HG02973 (cell line): ENCODE data around the gene SIK2.

Source experiments
- ATAC-seq: cut with Tn5 transposase; IDR thresholded peaks from one replicate; pipeline ENCODE4 v1.9.1; 2021; ENCODE audit warnings: moderate library complexity; ENCODE audit not compliant: unreplicated experiment

SIK2 gene

GRCh38 chr11:111601979-111602864 lies at the start of gene SIK2:
Gene SIK2 (plus strand): TSS chr11:111602449. CDS start chr11:111602564, 115 bp downstream.
- peak; percentile 83 for ATAC-seq

GRCh38 chr11:111554532-111554931 lies 47.7 kb upstream of the SIK2 start:
- ATAC-seq: no peak

GRCh38 chr11:111555255-111555654 lies 47.0 kb upstream of the SIK2 start:
- ATAC-seq: no peak

GRCh38 chr11:111557425-111558111 lies 44.7 kb upstream of the SIK2 start:
- no peak for ATAC-seq

- no peak for ATAC-seq
Measured at GRCh38 chr11:111559800-111560464, 42.3 kb upstream of the SIK2 start.

GRCh38 chr11:111560800-111561199 lies 41.4 kb upstream of the SIK2 start:
- ATAC-seq: no peak

- ATAC-seq: no peak
Measured at GRCh38 chr11:111561306-111561705, 40.9 kb upstream of the SIK2 start.

GRCh38 chr11:111561791-111562325 lies 40.4 kb upstream of the SIK2 start:
- ATAC-seq: no peak

- ATAC-seq: no peak
Measured at GRCh38 chr11:111562692-111563389, 39.4 kb upstream of the SIK2 start.

GRCh38 chr11:111565114-111565720 lies 37.0 kb upstream of the SIK2 start:
- ATAC-seq: no peak

GRCh38 chr11:111566324-111566723 lies 35.9 kb upstream of the SIK2 start:
- no peak for ATAC-seq

- ATAC-seq: no peak
Measured at GRCh38 chr11:111569476-111569875, 32.8 kb upstream of the SIK2 start.

- ATAC-seq: no peak
Measured at GRCh38 chr11:111570796-111571195, 31.5 kb upstream of the SIK2 start.

GRCh38 chr11:111571829-111572501 lies 30.3 kb upstream of the SIK2 start:
- no peak for ATAC-seq

GRCh38 chr11:111572581-111572980 lies 29.7 kb upstream of the SIK2 start:
- no peak for ATAC-seq

GRCh38 chr11:111573821-111574249 lies 28.4 kb upstream of the SIK2 start:
- no peak for ATAC-seq

GRCh38 chr11:111574373-111575225 lies 27.6 kb upstream of the SIK2 start:
- no peak for ATAC-seq

GRCh38 chr11:111575740-111576139 lies 26.5 kb upstream of the SIK2 start:
- no peak for ATAC-seq

GRCh38 chr11:111577821-111578220 lies 24.4 kb upstream of the SIK2 start:
- ATAC-seq: no peak
